Colonic mucosa (tissue), 4 donors: ENCODE results near the gene PKN3. TPM values are rescaled to one million over a fixed set of nuclear protein-coding genes. Genes with fewer than 3 reads are reported as not detected.

Experiments used
- DNase-seq: peaks from one replicate; pipeline ENCODE4 v3.0.0-alpha.2; 2020
- H3K27ac ChIP-seq: fragments of 200-600 bp; one replicate; pipeline ENCODE4 v1.8.0; 2021
- H3K27me3 ChIP-seq: fragments of 200-600 bp; one replicate; pipeline ENCODE4 v1.8.0; 2021
- H3K36me3 ChIP-seq: fragments of 200-600 bp; one replicate; pipeline ENCODE4 v1.8.0; 2021
- H3K4me1 ChIP-seq: fragments of 200-600 bp; one replicate; pipeline ENCODE4 v1.8.0; 2021; ENCODE audit warnings: mild to moderate bottlenecking
- H3K4me3 ChIP-seq: fragments of 200-600 bp; one replicate; pipeline ENCODE4 v1.8.0; 2021
- H3K9ac ChIP-seq, 2 donors: one replicate each; pipeline ENCODE4 v1.7.0; 2013; ENCODE audit warnings: control low read depth in 2 of 2, low read depth in 2 of 2, low read length in 2 of 2
- H3K9me3 ChIP-seq: fragments of 200-600 bp; one replicate; pipeline ENCODE4 v1.8.0; 2021
- intact Hi-C: fragments of 100-400 bp; cut with DNase I; formaldehyde crosslinking; loops from one replicate; pipeline ENCODE4 v1.14.1; 2022
- total RNA-seq, 2 donors: library from RNA; stranded (reverse); fragmentation: NEBNext Ultra II Directional in 1 of 2; extraction: Animal tissue kit (Norgen Biotek cat#: 25700) in 1 of 2; gene quantifications; one replicate each; pipeline ENCODE4 v1.2.1, GENCODE V29; 2021
- TF ChIP-seq, protein P1 (sequence below): fragments of 200-600 bp; IDR thresholded peaks from one replicate; pipeline ENCODE4 v1.8.0; 2022; ENCODE audit warnings: antibody characterized with exemption, mild to moderate bottlenecking
- donor health status: healthy.
- donor health status: DM: no; HTN: no; CAD: no.
- donor health status: DM: no; HTN: no; CAD: no.

The PKN3 gene
- total RNA-seq, 2 donors from 2014 or later, result 2.8 to 7.5 TPM

- Histone ChIP-seq H3K27me3 (no peaks in the 10 kb centered on the region), H3K36me3 (peaks cover 6% of the 10 kb centered on the region), H3K9ac (no peak overlapping the region), H3K27ac (no peak overlapping the region), H3K9me3 (no peaks in the 10 kb centered on the region), H3K4me1 (no peaks in the 10 kb centered on the region), H3K4me3 (no peak overlapping the region)
- intact Hi-C loops, result no loop called here
- TF ChIP-seq, protein P1, sequence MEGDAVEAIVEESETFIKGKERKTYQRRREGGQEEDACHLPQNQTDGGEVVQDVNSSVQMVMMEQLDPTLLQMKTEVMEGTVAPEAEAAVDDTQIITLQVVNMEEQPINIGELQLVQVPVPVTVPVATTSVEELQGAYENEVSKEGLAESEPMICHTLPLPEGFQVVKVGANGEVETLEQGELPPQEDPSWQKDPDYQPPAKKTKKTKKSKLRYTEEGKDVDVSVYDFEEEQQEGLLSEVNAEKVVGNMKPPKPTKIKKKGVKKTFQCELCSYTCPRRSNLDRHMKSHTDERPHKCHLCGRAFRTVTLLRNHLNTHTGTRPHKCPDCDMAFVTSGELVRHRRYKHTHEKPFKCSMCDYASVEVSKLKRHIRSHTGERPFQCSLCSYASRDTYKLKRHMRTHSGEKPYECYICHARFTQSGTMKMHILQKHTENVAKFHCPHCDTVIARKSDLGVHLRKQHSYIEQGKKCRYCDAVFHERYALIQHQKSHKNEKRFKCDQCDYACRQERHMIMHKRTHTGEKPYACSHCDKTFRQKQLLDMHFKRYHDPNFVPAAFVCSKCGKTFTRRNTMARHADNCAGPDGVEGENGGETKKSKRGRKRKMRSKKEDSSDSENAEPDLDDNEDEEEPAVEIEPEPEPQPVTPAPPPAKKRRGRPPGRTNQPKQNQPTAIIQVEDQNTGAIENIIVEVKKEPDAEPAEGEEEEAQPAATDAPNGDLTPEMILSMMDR, result no peak
- DNase-seq, result no peak
Observed at GRCh38 chr9:128731691-128732090, 29.4 kb downstream of the PKN3 start.

DNA sequence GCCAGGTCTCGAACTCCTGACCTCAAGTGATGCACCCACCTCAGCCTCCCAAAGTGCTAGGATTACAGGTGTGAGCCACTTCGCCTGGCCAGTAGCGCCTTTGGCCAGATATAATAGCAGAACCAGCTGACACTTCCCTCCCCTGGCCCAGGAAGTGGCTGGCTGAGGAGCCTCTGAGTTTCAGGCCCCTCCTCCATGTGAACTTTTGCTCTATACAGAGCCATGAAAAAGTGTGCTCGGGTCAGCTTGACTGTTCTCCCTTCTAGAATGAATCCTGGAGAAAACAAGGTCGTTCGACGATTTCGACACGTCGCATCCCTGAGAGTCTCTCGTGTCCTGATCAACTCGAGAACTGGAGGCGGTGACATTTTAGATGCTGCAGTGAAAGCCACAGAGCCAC is 30.3 kb downstream of the PKN3 start:
- no peaks in the 10 kb centered on the region for H3K4me1 ChIP-seq
- H3K9ac ChIP-seq, result no peak overlapping the region
- TF ChIP-seq, protein P1, result no peak
- H3K36me3 ChIP-seq, result peaks cover 6% of the 10 kb centered on the region
- no peaks in the 10 kb centered on the region for H3K9me3 ChIP-seq
- H3K4me3 ChIP-seq, result no peak overlapping the region
- DNase-seq, result no peak
- H3K27me3 ChIP-seq, result no peaks in the 10 kb centered on the region
- intact Hi-C loops, result no loop called here
- no peak overlapping the region for H3K27ac ChIP-seq

GRCh38 chr9:128733256-128733655 is 31.0 kb downstream of the PKN3 start:
- Histone ChIP-seq H3K36me3 (peaks cover 6% of the 10 kb centered on the region), H3K9me3 (no peaks in the 10 kb centered on the region)

DNA sequence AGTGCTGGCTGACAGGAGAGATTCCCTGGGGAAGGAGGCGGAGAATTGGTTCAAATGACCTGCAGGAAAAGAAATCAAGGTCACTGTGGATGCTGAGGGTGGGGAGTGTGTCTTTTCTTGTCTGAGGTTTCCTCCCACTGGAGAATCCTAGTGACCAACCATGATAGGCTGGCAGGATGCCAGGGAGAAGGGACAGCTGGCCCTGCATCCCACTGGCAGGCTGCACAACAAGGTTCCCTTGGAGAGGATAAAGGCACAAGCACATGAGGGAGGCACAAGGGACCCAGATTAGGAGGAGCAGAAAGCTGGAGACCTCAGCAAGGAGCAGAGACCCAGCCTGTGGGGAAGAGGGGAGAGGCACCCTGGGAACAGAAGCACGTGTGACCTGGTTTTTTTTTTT is 33.1 kb downstream of the PKN3 start:
- intact Hi-C loops, result no loop called here
- TF ChIP-seq, protein P1, result no peak
- Histone ChIP-seq H3K27me3 (no peaks in the 10 kb centered on the region), H3K36me3 (peaks cover 6% of the 10 kb centered on the region), H3K27ac (no peak overlapping the region), H3K9ac (no peak overlapping the region), H3K4me1 (no peaks in the 10 kb centered on the region), H3K4me3 (no peak overlapping the region), H3K9me3 (no peaks in the 10 kb centered on the region)
- DNase-seq, result no peak

More at GRCh38 chr9:128733256-128733655, 31.0 kb downstream of the PKN3 start:
- no peak overlapping the region for H3K27ac ChIP-seq
- H3K4me3 ChIP-seq, result no peak overlapping the region
- H3K9ac ChIP-seq, result no peak overlapping the region
- no peaks in the 10 kb centered on the region for H3K4me1 ChIP-seq
- DNase-seq, result peak; percentile 78
- TF ChIP-seq, protein P1, result peak; percentile 64
- intact Hi-C loops, result no loop called here
- H3K27me3 ChIP-seq, result no peaks in the 10 kb centered on the region

- no peaks in the 10 kb centered on the region for H3K4me1 ChIP-seq
- no peak overlapping the region for H3K27ac ChIP-seq
- no peaks in the 10 kb centered on the region for H3K9me3 ChIP-seq
- H3K4me3 ChIP-seq, result no peak overlapping the region
- H3K9ac ChIP-seq, result no peak overlapping the region
- DNase-seq, result no peak
- intact Hi-C loops, result no loop called here
- H3K36me3 ChIP-seq, result no peaks in the 10 kb centered on the region
- H3K27me3 ChIP-seq, result no peaks in the 10 kb centered on the region
- TF ChIP-seq, protein P1, result no peak
Observed at GRCh38 chr9:128742401-128742800, 40.1 kb downstream of the PKN3 start.

DNA sequence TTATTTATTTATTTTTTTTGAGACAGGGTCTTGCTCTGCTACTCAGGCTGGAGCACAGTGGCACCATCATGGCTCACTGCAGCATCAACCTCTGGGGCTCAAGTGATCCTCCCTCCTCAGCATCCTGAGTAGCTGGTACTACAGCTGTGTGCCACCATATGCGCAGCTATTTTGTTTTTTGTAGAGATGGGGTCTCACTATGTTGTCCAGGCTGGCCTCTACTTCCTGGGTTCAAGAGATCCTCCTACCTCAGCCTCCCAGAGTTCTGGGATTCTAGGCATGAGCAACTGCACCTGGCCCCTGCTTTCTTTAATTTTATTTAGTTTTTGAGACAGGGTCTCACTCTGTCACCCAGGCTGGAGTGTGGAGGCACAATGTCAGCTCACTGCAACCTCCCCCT is 41.1 kb downstream of the PKN3 start:
- Histone ChIP-seq H3K9me3 (no peaks in the 10 kb centered on the region), H3K4me3 (no peak overlapping the region), H3K36me3 (no peaks in the 10 kb centered on the region), H3K27me3 (no peaks in the 10 kb centered on the region), H3K4me1 (no peaks in the 10 kb centered on the region), H3K27ac (no peak overlapping the region), H3K9ac (no peak overlapping the region)
- TF ChIP-seq, protein P1, result no peak
- no peak for DNase-seq
- intact Hi-C loops, result no loop called here
